GM20000 (cell line): ENCODE data around the gene TSPAN3.

ENCODE experiments used
- DNase-seq: peaks from one replicate; pipeline ENCODE4 v3.0.0; 2012; ENCODE audit warnings: low spot score
- CTCF ChIP-seq: IDR thresholded peaks from 2 replicates; pipeline ENCODE4 v1.5.1; 2012; ENCODE audit warnings: mild to moderate bottlenecking, control low read depth; ENCODE audit errors: extremely low read depth, missing control alignments

TSPAN3 gene

GRCh38 chr15:76994001-76994400 lies 76.9 kb downstream of the TSPAN3 start:
- DNase-seq = no peak
- no peak for TF ChIP-seq CTCF

- DNase-seq = no peak
- no peak for TF ChIP-seq CTCF
Measured at GRCh38 chr15:76993114-76993725, 77.7 kb downstream of the TSPAN3 start.

GRCh38 chr15:76991741-76992645 lies 78.9 kb downstream of the TSPAN3 start:
- TF ChIP-seq CTCF = no peak
- no peak for DNase-seq
